HG02588 (cell line): ENCODE measurements around the gene ADAM11.
"Not testable (repeated sequence)": the region's sequence is repeated elsewhere in the genome, so short reads cannot be mapped to it uniquely, and the experiment has no call there.

Experiments
- ATAC-seq: cut with Tn5 transposase; IDR thresholded peaks from one replicate; pipeline ENCODE4 v1.9.1; 2021; ENCODE audit warnings: mild to moderate bottlenecking, moderate library complexity; ENCODE audit not compliant: unreplicated experiment

ADAM11 gene

DNA sequence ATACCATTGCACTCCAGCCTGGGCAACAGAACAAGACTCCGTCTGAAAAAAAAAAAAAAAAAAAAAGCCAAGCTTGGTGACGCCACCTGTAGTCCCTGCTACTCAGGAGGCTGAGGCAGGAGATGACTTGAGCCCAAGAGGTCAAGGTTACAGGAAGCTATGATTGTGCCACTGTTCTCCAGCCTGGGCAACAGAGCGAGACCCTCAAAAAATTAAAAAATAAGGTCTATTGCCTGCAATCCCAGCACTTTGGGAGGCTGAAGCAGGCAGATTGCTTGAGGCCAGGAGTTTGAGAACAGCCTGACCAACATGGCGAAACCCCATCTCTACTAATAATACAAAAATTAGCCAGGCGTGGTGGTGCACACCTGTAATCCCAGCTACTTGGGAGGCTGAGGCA is 3.6 kb upstream of the ADAM11 start:
- ATAC-seq, result not testable (repeated sequence)

DNA sequence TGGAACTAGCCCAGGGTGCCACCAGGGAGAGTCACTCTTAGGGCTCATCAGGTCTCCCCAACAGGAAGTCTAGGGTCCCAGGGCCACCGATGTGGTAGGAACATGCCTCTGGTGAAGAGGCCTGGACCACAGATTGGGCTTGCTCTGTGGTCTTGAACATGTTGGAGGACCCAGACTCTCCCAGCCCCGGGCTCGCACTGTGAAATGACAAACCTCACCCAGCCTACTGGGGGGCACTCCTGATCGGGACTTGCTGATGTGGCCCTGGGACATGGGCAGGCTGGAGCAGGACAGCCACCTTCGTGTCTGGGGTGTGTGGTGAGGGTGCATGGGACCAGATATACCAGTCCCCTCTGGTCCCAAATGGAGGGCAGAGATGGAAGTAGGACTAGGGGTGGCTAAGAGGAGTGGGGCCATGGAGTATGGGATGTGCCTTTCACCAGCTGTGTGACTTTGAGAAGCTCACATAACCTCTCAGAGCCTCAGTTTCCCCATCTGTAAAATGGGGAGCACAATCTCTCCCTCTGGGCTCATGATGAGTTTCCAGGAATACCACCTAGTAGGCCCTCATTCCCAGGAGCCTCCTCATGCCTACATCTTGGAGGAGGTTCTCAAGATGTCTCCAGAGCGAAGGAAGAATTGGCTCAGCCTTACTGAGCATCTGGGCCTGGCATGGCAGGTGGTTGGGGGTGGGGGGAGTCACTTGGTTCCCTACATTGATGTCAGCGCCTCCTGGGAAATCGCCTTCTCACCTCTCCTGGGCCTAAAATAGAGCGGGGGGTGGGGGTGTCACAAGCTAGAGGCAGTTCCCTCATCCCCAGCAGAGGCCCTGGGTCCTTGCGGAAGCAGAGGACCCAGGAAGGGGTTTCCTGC is 1.5 kb upstream of the ADAM11 start:
- ATAC-seq, result no peak

DNA sequence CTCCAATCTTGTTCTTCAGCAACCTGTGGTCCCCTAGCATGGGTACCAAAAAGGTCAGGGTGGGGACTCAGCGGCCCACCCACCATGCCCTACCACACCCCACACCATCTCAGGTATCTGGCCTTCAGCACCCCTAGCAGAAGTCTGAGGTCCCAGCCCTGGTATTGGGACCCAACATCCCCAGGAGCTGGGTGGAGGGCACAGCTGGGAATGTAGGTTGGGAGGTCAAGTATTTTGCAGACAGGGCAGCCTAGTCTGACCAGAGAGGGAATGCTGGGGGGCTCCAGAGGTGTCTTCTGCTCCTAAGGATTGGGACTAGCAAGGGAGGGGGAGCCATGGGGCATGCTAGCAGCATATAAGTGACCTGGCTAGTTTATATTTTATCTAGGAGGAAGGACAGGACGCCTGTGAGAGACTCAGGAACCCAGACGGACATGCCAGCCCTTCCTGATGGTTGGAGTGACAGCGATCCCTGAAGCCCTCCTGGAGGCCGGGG is 822 bp upstream of the ADAM11 start:
- ATAC-seq, result no peak

DNA sequence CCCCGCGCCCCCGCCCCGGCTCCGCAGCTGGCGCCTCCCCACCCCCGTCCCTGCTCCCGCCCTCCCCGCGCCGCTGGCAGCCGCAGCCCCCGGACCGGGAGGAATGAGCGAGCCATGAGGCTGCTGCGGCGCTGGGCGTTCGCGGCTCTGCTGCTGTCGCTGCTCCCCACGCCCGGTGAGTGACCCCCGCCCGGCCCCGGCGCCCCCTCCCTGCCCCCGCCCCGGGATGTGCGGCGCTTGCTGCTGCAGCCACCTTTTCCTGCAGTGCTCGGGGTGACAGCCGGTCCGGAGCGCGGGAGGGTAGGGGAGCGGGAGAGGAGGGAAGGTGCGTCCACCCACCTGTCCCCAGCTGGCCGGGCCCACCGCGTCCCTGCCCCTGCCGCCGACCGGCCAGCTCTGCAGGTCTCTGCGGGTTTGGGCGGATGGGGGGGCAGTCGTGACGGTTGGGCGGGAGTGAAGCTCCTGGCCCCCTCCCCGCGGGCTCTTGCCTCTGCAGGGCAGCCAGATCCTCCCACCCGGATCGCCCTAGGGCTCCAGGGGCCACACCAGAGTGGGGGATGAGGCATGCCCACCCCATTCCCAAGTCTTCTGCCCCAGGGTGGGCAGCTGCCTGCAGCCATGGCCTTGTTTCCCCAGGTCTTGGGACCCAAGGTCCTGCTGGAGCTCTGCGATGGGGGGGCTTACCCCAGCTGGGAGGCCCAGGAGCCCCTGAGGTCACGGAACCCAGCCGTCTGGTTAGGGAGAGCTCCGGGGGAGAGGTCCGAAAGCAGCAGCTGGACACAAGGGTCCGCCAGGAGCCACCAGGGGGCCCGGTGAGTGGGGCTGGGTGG is 513 bp downstream of the ADAM11 start:
- ATAC-seq, result no peak

DNA sequence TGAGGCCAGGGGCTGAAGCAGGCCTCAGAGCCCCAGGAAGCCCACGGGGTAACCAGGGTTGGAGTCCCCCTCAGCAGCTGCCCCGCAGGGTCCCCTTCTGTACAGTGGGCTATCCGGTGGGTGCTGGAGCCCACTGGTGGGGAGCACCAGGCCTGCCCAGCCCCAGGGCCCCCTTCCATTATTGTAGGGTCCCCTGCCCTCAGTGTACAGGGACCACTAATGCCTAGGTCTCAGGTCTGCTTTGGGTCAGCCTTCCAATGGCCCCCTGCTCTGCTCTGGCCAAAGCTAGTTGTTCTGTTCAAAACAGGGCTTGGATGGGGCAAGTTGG is 1.1 kb downstream of the ADAM11 start:
- no peak for ATAC-seq

DNA sequence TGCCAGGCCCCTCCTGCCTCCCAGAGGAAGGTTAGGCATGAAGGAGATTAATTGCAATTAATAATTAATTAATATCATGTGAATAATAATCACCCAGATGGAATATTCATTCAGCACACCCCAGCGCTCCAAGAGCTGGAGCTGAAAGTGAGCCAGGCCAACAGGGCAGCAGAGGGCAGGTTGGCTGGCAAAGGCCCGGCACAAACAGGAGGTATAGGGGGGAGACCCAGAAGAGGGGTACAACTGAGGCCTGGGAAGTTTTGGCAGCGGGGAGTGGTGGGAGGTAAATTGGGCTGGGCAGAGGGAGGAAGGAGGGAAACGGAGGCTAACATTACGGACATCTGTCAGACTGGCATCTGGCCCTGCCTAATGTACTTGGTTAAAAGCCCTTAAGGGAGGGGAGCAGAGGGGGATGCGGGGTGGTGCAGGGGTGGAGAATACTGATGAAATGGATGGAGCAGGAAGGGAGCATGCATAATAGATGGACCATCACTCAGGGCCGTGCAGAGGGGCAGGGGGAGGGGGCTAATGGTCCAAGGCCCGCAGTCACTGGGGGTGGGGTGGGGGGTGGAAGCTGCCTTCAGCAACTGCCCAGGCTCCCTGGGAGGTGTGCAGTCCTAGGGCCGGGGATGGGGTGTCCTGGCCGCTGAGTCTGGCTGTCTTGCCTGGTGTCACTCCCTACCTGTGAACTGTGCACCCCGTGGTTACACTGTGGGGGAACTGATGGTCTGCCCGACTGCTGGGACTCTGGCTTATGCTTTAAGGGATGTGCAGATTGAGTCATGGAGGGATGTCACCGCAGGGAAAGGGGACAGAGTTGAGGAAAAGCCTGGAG is 1.9 kb downstream of the ADAM11 start:
- no peak for ATAC-seq

DNA sequence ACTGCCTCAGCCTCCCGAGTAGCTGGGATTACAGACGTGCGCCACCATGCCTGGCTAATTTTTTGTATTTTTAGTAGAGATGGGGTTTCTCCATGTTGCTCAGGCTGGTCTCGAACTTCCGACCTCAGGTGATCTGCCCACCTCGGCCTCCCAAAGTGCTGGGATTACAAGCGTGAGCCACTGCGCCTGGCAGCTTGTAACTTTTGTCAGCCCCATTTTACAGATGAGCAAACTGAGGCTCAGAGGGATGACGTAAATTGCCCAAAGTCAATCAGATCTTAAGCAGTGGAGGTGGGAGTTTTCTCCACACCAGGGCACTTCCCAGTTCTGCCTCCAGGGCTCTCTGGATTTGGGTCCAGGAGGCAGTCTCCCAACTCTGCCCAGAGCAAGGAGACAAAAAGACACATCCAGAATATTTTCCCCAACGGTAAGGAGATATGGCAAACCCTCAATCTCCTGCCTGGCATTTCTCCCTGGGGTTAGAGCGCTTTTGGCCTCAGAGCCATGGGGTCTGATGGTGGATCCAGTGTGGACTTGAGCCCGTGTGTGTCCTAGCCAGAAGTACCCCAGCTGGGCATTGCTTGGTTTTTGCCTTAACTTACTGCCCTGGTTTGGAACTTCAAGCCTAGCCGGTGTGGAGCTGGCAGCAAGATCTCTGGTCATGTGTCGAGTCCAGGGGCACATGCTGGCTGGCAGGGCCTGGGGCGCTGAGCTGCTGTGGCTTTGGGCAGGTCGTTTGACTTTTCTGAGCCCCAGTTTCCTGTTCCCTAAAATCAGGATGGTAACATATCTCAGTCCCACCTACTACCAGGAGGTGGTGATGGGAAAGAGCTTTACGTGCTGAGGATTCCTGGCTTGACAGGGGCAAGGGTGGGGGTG is 3.4 kb downstream of the ADAM11 start:
- no peak for ATAC-seq

DNA sequence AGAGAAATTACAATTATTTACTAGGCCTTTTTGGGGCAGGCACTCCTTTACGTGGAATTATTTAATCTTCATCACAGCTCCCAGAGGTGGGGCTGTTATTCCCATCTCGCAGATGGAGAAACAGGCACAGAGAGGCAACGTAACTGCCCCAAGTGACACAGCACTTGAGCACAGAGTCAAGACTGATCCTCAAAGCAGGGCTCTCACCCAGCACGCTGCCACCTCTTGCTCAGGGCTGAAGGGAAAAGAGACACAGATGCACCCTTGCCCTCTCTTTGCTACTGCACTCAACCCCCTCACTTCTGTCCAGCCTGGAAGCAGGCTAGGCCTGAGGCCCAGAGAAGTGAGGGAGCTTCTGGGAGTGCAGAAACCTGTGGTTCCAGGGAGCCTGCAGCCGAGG is 4.4 kb downstream of the ADAM11 start:
- ATAC-seq, result no peak

DNA sequence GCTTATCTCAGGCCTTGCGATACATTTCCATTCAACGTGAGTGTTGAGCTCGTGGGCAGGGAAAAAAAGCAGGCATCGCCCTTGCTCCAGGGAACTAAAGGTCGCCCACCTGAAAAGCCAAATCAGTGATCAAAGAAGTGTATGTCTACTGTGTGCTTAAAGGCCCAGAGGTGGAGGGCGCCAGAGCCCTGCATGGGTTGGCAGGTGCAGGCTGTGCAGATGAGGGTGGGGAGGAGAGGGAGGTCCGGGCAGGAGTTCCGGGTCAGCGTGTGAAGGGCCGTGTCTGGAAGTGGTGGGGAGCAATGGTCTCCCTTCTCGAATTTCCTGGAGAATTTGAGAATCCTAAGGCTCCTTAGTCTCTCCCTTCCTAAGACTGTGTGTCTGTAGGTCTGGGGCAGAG is 7.2 kb downstream of the ADAM11 start:
- no peak for ATAC-seq

DNA sequence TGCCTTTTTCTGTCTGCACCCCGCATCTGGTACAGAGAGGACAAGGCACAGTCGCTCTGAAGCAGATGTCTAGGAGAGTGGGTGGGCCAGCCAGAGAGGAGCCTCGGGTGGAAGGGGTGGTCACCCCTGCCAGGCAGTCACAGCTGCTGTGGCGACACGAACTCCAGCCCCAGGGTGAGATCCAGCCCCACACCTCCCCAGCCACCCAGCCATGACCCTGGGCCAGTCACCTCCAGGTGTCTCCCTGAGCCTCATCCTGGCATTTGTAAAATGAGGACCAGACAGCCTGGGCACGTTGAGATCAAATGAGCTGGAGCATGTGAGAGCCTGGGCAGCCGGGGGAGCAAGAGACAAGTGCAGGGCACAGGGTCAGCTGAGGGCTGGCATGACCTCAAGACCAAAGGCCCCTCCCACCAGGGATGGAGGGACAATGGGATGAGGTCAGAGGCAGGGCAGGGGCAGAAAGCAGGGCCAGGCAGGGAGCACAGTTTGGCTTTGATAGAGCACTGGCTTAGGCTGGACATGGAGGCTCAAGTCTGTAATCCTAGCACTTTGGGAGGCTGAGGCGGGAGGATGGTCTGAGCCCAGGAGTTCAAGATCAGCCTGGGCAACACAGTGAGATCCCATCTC is 7.7 kb downstream of the ADAM11 start:
- no peak for ATAC-seq

DNA sequence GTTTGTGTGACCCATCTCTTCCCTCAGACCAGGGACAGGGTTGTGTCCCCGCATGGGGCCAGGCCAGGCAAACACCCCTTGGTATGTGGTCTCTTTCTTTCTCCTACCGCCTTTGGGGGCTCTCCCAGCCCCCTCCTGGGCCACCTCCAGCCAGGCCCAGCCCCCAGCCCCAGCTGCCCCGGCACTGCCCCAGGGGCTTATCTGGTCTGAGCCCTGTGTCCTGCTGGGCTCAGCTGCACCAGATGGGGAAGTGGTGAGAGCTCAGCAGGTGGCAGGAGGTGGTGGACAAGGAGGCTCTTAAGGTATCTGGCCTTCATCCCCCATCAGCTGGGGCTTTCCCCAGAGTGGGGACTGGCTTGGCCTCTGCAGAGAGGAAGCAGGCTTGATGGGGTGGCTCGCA is 8.7 kb downstream of the ADAM11 start:
- ATAC-seq, result no peak

DNA sequence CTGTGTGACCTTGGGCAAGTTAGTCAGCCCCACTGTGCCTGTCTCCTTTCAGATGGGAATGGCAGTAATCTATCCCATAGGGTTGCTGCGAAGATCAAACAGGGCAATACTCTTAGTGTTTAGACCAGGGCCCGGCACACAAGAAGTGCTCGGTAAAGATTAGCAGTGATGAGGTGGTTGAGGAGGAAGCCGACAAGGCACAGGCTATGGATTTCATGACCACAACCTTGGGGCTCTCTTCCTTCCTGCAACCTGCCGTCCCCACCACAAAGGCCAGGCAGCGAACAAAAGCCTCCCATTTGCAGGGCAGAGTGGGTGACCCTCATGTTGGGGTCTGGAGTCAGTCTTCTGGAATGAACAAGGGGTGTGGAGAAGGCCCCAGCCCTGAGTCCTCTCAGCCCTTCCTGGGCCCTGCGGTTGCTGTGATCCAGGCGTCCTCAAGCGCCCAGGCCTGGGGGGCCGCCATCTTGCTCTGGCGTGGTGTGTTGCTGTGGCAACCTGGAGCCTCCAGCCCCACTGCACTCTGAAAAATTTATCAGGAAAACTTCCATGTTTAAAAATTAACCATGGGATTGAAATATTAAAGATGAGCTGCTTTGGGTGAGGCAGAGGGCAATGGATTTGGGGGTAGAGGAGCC is 9.8 kb downstream of the ADAM11 start:
- ATAC-seq, result no peak

DNA sequence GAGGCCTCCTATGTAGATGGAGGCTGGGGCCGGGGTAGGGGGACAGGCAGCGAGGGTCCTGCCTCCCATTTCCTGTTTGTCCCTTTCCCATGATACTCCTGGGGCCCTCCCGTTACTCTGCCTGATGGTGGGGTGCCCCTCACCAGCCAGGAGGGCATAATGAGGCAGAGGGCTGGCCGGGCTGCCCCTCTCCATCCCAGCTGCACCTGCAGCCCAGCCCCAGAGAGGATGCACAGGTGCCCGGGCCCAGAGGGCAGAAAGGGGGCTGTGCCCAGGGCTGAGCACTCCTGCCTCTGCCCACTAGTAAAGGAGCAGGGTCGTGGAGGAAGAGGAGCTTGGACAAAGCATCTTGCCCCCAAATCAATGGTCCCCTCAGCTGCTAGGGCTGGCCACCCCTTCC is 10.4 kb downstream of the ADAM11 start:
- no peak for ATAC-seq

DNA sequence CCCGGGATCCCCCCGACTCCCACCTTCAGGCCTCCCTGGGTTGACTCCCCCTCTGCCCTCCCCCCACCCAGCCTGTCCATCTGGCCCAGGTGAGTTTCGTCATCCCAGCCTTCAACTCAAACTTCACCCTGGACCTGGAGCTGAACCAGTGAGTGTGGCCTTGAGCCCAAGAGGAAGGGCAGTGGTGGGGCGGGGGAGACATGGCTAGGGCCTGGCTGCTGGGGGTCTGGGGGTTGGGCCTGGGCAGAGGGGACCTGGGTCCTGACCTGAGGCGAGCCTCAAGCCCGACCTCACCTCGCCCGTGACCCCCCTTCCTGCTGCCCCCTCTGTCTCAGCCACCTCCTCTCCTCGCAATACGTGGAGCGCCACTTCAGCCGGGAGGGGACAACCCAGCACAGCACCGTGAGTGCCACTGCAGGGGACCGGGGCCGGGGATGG is 10.9 kb downstream of the ADAM11 start:
- ATAC-seq, result no peak

DNA sequence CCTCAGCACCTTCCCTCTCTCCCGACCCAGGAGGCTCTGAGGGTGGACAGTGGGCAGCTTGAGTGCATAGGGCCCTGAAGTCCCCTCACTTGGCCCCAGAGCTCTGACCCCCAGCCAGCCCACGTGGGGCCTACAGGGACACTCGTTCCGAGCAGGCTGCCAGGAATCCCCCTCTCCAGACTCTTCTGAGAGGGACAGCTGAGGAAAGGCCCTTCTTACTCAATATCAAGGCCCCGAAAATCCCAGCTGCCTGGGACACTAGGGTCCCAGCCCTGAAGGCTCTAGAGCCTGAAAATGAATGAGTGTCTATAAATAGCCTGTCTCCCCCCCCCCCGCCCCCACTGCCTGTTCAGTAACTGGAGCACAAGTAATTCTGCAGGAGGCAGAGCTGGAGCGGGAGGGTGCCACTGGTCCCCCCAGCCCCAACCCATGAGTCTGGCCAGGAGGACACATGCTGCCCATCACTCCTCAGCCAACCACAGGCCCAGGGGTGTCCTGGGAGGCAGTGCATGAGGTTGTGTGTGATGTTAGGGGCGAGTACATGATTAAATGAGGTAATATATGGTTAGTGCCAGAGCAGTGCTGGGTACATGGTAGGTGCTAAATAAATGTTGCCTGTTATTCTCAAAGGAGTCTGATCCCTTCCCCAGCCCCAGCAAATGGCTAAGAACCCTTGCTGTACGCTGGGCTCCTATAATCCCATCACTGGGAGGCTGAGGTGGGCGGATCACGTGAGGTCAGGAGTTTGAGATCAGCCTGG is 11.6 kb downstream of the ADAM11 start:
- ATAC-seq, result no peak

DNA sequence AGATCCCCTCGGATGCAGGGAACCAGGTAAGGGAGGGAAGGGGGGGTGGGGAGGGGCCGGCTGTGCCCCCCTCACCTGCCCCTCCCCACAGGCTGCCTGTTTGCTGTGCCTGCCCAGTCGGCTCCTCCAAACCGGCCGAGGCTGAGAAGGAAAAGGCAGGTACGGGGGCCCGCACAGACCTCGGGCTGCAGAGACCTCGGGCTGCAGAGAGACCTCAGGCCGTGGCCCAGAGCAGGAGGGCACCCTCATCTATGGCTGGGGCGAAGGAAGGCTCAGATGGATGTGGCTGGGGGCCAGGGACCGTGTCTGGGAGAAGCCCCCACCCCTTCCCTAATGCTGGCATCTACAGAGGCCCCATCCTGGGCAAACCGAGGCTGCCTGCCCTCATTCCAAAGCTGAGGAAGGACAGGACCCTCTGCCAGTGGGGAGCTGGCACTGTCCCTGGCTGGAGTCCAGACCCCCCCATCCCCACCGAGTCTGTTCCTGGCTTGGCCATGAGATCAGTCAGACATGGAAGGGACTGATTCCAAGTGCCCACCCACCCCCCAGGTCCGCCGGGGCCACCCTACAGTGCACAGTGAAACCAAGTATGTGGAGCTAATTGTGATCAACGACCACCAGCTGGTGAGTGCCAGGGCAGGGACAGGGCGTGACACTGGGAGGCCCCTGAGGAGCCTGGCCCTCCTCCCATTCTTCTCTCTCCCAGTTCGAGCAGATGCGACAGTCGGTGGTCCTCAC is 13.7 kb downstream of the ADAM11 start:
- no peak for ATAC-seq

DNA sequence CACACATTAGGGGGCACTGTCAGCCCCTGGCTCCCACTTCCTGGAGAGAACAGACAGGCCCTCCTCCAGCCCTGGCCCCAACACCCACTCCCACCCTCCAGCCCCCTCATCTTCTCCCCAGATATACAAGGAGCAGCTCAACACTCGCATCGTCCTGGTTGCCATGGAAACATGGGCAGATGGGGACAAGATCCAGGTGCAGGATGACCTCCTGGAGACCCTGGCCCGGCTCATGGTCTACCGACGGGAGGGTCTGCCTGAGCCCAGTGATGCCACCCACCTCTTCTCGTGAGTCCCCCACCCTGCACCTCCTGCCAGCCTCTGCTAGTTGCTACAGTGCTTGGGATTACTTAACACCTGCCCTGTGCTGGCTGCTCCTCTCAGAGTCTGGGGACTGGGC is 14.4 kb downstream of the ADAM11 start:
- no peak for ATAC-seq
